ENCODE data around the gene ADM5.

DNA sequence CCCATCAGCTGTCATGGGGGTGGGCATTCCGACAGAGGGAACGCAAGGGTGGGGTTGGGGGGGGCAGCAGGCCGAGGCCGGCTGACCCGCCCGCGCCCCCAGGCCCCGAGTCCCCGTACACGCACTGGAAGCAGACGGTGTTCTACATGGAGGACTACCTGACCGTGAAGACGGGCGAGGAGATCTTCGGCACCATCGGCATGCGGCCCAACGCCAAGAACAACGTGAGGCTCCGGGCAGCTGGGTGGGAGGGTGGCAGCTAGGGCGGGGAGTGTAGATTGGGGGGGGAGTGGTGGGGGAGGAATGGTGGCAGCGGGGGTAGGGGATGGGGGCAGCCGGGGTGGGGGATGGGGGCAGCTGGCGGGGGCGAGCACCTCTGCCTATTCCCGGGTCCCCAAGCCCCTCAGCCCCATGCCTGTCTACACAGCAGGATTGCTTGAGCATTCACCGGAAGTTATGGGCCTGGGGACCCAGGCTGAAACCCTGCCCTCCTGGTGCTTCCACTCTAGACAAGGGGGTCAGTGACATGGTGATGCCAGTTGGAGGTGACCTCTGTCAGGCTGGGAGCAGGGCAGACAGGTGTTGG is 2.8 kb upstream of the ADM5 start:
- no peak for TF ChIP-seq NR3C1 (IDR thresholded peaks at IDR 0.05)
- no peak for TF ChIP-seq JUNB (IDR thresholded peaks at IDR 0.05)
- TF ChIP-seq POLR2A (IDR thresholded peaks at IDR 0.05; ENCODE audit: low read length): no peak
- TF ChIP-seq RNF2 (IDR thresholded peaks at IDR 0.05; ENCODE audit: borderline replicate concordance, low read depth): no peak
- TF ChIP-seq, protein P1, sequence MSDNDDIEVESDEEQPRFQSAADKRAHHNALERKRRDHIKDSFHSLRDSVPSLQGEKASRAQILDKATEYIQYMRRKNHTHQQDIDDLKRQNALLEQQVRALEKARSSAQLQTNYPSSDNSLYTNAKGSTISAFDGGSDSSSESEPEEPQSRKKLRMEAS (IDR thresholded peaks at IDR 0.05): no peak
